ENCODE results near the gene FBXO24.

The FBXO24 gene

GRCh38 chr7:100620804-100621203 lies 34.7 kb downstream of the FBXO24 start:
- DNase-seq (ENCODE audit: low read depth in 2 of 2): no peak

- DNase-seq (ENCODE audit: low read depth in 2 of 2): no peak
Observed at GRCh38 chr7:100621554-100621953, 35.4 kb downstream of the FBXO24 start.

DNA sequence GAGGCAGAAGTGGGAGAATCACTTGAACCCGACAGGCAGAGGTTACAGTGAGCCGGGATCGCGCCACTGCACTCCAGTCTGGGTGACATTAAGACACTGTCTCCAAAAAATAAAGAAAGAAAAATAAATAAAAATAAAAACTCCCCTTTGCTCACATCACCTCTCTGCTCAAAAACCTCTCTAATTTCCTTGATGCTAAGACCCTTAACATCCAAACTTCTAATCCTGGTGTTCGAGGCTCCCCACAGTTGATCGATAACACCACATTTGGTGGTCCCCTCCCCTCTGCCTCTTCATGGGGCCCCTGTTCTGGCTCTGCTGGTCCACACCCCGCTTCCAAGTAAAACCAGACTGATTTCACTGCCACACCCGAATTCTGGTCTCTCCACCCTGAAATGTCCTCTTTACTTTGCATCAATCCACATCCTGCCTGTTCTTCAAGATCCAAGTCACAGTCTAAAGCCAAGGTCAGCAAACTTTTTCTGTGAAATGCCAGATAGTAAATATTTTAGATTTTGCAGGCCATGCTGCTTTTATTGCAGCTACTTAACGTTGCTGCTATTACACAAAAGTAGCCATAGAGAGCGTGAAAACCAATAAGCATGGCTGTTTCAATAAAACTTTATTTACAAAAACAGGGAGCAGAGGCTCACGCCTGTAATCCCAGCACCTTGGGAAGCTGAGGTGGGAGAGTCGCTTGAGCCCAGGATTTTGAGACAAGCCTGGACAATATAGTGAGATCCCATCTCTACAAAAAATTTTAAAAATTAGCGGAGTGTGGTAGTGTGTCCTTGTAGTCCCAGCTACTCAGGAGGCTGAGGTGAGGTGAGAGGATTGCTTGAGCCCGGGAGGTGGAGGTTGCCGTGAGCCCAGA lies 38.1 kb downstream of the FBXO24 start:
- DNase-seq (ENCODE audit: low read depth in 2 of 2): no peak

DNA sequence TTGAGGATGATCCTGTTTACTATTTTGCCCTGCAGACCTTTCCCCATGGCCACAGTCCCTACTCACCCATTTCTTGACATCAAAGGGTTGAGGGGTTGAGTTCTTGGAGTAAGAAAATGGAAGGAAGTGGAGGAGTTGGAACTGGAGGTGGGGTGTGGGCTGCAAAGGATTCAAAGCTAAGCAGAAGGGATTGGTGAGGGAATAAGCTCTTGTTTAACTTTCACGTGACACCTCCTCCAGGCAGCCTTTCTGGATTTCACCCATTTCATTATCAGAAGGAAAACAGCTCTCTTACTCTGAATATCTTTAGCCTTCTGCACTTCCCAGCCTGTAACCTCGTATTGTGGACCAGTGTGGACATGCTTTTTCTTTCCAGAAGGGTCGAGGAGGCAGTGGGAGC lies 39.9 kb downstream of the FBXO24 start:
- no peak for DNase-seq (ENCODE audit: low read depth in 2 of 2)

DNA sequence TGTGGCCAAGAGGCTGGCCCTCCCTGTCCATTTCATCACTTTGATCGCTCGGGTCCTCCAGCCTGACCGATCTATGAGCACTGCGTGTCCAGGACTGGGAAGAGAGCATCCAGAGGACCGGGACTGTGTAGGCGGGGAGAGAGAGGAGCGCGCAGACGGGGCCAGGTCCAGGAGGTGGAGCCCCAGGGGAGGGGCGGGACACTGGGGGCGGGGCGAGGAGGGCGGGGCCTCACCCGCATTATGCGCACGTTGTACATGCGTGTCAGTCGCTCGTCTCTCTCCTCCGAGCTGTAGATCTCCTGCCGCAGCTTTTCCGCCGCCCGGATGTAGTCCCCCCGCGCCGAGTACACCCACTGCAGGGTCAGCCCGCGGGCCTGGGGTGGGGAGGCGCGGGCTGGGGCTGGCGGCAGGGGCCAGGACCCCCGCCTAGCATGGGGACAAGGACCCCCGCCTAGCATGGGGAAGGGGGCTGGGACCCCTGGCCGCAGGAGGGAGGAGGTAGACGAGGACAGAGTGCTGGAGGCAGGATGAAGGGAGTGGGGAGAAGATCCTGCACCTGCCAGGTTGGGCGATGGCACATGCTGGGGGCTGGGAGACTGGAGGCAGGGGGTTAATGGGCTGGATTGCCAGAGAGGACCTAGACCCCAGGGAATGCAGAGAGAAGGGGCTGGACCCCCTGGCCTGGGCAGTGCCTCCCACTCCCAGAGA lies 40.6 kb downstream of the FBXO24 start:
- DNase-seq (ENCODE audit: low read depth in 2 of 2): peak; percentile 82 to 89

DNA sequence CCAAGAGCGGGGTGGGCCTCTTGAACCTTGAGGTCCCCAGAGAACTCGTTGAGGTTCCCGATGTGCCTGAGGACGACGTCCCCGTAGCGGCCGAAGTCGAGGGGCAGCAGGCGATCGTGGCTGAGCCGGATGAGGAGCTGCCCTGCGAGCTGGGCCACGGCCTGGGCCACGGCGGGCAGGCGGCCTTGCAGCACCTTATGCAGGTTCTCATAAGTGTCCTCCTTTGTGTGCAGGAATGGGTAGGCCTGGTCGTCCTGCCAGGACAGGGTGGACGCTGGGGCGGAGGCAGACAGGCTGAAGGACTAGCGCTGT lies 41.1 kb downstream of the FBXO24 start:
- no peak for DNase-seq (ENCODE audit: low read depth in 2 of 2)

- DNase-seq (ENCODE audit: low read depth in 2 of 2): no peak
Observed at GRCh38 chr7:100629117-100629716, 43.1 kb downstream of the FBXO24 start.

DNA sequence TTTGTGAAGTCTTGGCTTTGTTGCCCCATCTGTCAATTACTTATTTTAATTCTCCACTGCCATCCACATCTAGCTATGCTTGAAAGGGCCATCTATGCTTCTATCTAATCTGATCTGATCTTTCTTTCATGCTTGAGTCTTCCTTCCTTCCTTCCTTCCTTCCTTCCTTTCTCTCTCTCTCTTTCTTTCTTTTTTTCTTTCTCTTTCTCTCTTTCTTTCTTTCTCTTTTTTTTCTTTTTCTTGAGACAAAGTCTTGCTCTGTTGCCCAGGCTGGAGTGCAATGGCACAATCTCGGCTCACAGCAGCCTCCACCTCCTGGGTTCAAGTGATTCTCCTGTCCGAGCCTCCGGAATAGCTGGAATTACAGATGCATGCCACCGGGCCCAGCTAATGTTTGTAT lies 43.9 kb downstream of the FBXO24 start:
- no peak for DNase-seq (ENCODE audit: low read depth in 2 of 2)

DNA sequence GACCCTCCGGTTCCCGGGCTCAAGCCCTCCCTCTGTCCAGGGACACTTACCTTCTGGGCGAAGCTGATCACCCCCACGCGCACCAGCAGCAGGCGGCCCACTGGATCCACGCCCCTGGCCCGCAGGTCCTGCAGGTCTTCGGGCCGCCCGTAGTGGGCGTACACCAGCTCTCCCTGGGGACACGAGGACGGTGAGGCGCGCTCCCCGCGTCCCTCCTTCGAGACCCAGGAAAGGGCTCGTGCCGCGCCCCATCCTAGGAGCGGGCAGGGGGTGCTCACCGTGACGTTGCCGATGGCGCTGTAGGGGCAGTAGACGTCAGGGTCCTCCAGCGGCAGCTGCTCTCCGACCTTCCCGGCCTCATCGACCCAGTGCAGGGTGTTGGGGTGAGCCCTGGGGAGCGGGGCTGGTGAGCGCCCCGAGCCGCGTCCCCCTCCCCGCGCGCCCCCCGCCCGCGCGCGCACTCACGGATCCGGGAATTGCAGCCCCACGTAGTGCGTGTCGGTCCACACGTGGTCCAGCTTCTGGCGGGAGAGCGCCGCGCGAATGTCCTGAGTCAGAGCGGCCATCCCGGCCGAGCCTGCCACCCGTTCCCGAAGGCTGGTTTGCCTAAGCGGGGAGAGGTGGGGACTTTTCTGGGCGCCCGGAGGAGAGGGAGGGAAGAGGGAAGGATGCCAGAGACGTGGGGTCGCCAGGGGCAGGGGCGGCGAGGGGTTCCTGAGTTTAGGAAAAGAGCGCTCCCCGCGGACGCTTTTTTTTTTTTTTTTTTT lies 47.0 kb downstream of the FBXO24 start:
- peak; percentile 49 to 58 for DNase-seq (ENCODE audit: low read depth in 2 of 2)

- DNase-seq (ENCODE audit: low read depth in 2 of 2): no peak
Observed at GRCh38 chr7:100639995-100640516, 53.9 kb downstream of the FBXO24 start.

- no peak for DNase-seq (ENCODE audit: low read depth in 2 of 2)
Observed at GRCh38 chr7:100640517-100641440, 54.7 kb downstream of the FBXO24 start.

DNA sequence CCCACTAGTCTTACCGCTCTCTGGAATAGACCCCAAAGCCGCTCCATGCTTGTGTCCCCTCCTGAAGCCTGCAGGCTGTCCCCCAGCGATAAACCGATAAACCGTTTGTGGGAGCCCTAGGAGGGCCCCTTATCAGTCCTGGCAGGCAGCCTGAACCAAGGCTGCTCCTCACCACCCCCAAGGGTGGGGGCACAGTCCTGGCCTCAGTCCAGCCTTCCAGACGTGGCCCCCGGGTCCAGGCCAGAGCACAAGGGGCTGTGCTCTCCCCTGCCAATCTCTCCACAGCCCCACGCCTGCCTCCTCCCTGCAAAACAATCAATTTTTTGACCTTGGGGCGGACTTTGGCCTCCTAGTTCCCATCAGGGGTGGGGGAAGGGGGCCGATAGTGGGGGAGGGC lies 55.3 kb downstream of the FBXO24 start, which contains the start of gene TFR2:
Gene TFR2 (minus strand): TSS at position 90 of the 397 bp plus-strand sequence. CDS start 43 bp downstream, at position 47.
- no peak for DNase-seq (ENCODE audit: low read depth in 2 of 2)

DNA sequence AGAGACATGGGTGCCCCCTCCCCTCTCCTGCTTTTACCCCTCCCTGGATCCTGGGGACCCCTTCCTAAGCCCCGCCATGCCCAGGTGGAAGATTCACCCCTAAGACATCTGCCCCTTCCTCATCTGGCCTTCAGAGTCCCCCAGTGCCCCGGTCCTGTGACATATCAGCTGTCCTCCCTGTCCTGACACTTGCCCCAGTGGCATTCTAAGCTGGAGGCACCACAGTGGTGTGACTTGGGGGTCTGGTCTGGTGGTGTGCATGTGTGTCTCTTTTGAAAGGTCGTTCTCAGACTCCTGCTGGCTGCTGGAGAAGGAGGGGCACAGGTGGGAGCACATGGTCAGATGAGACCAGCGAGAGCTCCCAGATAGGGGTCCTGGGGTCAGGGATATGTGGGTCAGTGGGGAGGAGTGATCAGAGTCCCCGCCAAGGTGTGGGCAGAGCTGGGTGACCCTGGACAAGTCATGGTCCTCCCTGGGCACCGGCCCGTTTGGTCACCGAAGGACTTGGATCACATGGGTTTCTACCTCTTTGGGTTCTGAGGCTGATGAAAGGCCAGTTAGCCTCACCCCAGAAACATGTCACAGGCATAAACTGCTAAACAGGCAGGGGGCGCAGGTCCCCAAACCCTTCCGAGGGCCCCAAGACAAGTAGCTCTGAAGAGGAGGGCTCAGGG lies 55.9 kb downstream of the FBXO24 start:
- DNase-seq (ENCODE audit: low read depth in 2 of 2): no peak

DNA sequence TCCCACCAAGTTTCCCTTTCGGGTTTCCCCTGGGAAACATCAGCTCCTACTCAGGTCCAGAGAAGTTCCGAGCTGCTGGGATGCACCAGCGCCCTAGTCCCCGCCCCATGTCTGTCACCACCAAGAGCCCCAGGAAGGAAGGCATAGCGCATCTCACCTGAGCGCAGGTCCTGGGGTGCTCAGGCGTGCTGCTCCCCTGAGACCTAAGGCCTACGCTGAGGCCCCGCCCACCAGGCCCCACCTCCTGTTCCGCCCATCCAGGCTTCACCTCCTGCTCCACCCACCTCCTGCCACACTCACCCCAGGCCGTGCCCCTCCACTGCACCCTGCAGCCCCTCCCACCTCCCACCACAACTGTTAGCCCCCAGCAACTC lies 56.4 kb downstream of the FBXO24 start:
- DNase-seq (ENCODE audit: low read depth in 2 of 2): no peak

DNA sequence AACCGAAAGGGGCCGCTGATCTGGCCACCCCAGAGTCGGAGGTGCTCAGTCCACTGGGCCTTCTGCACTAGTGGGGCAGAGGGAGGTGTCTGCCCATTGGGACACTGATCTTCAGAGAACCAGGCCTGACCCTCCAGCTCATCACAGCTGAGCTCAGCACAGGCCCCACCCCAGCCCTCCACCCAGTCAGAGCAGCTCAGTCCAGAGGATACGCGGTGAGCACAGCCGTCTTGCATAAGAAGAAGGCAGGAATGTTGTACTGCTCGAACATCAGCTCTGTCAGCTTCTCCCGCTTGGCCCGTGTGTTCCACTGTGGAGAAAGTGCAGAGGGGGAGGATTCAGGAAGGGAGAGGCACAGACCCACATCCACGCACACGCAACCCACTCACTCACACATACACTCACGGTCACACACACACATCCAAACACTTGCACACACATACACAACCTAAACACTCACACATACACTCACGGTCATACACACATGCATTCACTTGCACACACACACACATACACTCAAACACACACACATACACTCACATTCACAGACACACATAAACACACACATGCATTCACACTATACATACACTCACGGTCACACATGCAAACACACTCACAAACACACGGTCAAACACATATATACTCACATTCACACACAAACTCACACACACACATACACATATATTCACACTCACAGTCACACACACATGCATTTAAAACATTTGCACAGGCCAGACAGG lies 63.9 kb downstream of the FBXO24 start:
- DNase-seq (ENCODE audit: low read depth in 2 of 2): no peak

All from stimulated activated CD8-positive, alpha-beta memory T cell treated with anti-CD3 and anti-CD28 coated beads, Interleukin-15, amount 100 ng/mL, for 48 hours (primary cell).